Spleen (tissue), 11 donors: Measurements from ENCODE around the gene DENND10. TPM values are rescaled to one million over a fixed set of nuclear protein-coding genes. Genes with fewer than 3 reads are reported as not detected.
"Not testable (repeated sequence)": the region's sequence is repeated elsewhere in the genome, so short reads cannot be mapped to it uniquely, and the experiment has no call there.

Source experiments
- DNase-seq: peaks from one replicate; pipeline ENCODE4 v3.0.0-alpha.2; 2020
- H3K27ac ChIP-seq, 8 donors: fragments of 200-600 bp; sonication (generic) in 7 of 8; 1 replicate in 4 of 8; 2 replicates in 4 of 8; pipeline versions ENCODE4 v1.5.0 to v1.8.0; 2016 to 2021; ENCODE audit warnings: inconsistent platforms in 4 of 8, mild to moderate bottlenecking in 4 of 8, moderate library complexity in 1 of 8
- H3K27me3 ChIP-seq, 7 donors: fragments of 200-600 bp; sonication (generic) in 6 of 7; replicated peaks in 1 of 7; 1 replicate in 4 of 7; 2 replicates in 3 of 7; pipeline versions ENCODE4 v1.5.0 to v1.8.0; 2016 to 2021; ENCODE audit warnings: inconsistent platforms in 3 of 7, mild to moderate bottlenecking in 1 of 7
- H3K36me3 ChIP-seq, 6 donors: fragments of 200-600 bp; sonication (generic) in 5 of 6; 1 replicate in 4 of 6; 2 replicates in 2 of 6; pipeline versions ENCODE4 v1.5.0 to v1.8.0; 2016 to 2021; ENCODE audit warnings: inconsistent platforms in 2 of 6
- H3K4me1 ChIP-seq, 6 donors: fragments of 200-600 bp; sonication (generic) in 5 of 6; 1 replicate in 3 of 6; 2 replicates in 3 of 6; pipeline versions ENCODE4 v1.5.0 to v1.8.0; 2016 to 2021; ENCODE audit warnings: inconsistent platforms in 3 of 6
- H3K4me3 ChIP-seq, 8 donors: fragments of 200-600 bp; sonication (generic) in 7 of 8; 1 replicate in 4 of 8; 2 replicates in 4 of 8; pipeline versions ENCODE4 v1.5.0 to v1.8.0; 2016 to 2021; ENCODE audit warnings: inconsistent platforms in 4 of 8, mild to moderate bottlenecking in 4 of 8, moderate library complexity in 2 of 8
- H3K9me3 ChIP-seq, 8 donors: fragments of 200-600 bp; sonication (generic) in 7 of 8; 1 replicate in 4 of 8; 2 replicates in 4 of 8; pipeline versions ENCODE4 v1.5.0 to v1.8.0; 2016 to 2021; ENCODE audit warnings: inconsistent platforms in 4 of 8
- CTCF ChIP-seq, 11 experiments: fragments of 200-600 bp in 7 of 11; fragments of 450-650 bp in 4 of 11; sonication (generic) in 4 of 11; IDR thresholded peaks in 8 of 11; conservative IDR thresholded peaks in 3 of 11; 1 replicate in 7 of 11; 2 replicates in 4 of 11; pipeline versions ENCODE4 v1.4.0 to v1.8.0; 2016 to 2021; ENCODE audit warnings: antibody characterized with exemption in 11 of 11, inconsistent platforms in 4 of 11, mild to moderate bottlenecking in 1 of 11
- POLR2A ChIP-seq, 3 donors: fragments of 450-650 bp; IDR thresholded peaks; one replicate each; pipeline ENCODE4 v1.5.1; 2017; ENCODE audit warnings: antibody characterized with exemption in 3 of 3, mild to moderate bottlenecking in 1 of 3
- POLR2AphosphoS5 ChIP-seq, 3 donors: sonication (generic); formaldehyde crosslinking; IDR thresholded peaks; one replicate each; pipeline ENCODE4 v1.5.1; 2017; ENCODE audit warnings: antibody characterized with exemption in 3 of 3
- WGBS, 5 donors: extraction: QIAGEN DNeasy Blood & Tissue Kit in 3 of 5; methylation state at CpG; one replicate each; pipeline versions ENCODE4 v1.1.5 to v1.1.7; 2013 to 2018; 5-methylcytosine and 5-hydroxymethylcytosine counted together
- intact Hi-C: fragments of 100-400 bp; cut with DNase I; formaldehyde crosslinking; loops from one replicate; pipeline ENCODE4 v1.15.0; 2023; ENCODE audit warnings: low total_unique reads
- polyA plus RNA-seq, 3 donors: library from polyadenylated mRNA; stranded (reverse); fragments of 200-250 nt; gene quantifications; one replicate each; pipeline ENCODE4 v1.2.1, GENCODE V29; 2013
- total RNA-seq, 7 donors: library from RNA; depleted of rRNA in 3 of 7; stranded (reverse); fragments of >200 nt in 3 of 7; fragmentation: NEBNext Ultra II Directional in 4 of 7; extraction: Animal tissue kit (Norgen Biotek cat#: 25700) in 4 of 7; gene quantifications; one replicate each; pipeline versions ENCODE4 v1.1.0 to v1.2.1, GENCODE V29; 2016 to 2021
- donor health status: healthy with polysubstance abuse.
- donor health status: DM: no; HTN: no; CAD: no; lungs with moderate emphysema.
- donor health status: DM: no; HTN: no; CAD: no.
- donor health status: Bipolar disorder and iron deficiency.
- donor health status: healthy.
- donor health status: DM: no; HTN: no; CAD: no.
- donor health status: DM: yes; HTN: yes; CAD: no.

The DENND10 gene
- total and polyA plus RNA-seq, 10 donors = 11.3 to 57.0 (median 35.5) TPM

- Histone ChIP-seq H3K27me3 (no peaks in the 10 kb centered on the region), H3K27ac (no peak overlapping the region), H3K4me3 (no peak overlapping the region), H3K36me3 (no peaks in the 10 kb centered on the region), H3K4me1 (peaks cover 0 to 20% (median 5%) of the 10 kb centered on the region in 6 donors), H3K9me3 (no peaks in the 10 kb centered on the region)
- TF ChIP-seq POLR2AphosphoS5 (IDR thresholded peaks at IDR 0.05) (no peak), CTCF (IDR thresholded peaks at IDR 0.05 in 8 of 11, conservative IDR thresholded peaks at IDR 0.05 in 3 of 11) (no peak), POLR2A (IDR thresholded peaks at IDR 0.05) (no peak)
- WGBS, 5 donors = 60 to 72% (median 69%) methylated on average over 4 of the region's 4 CpGs
- intact Hi-C loops = no loop called here
- no peak for DNase-seq
These were observed 16.5 kb upstream of the DENND10 start for GRCh38 chr10:119087271-119087882.

- Histone ChIP-seq H3K4me1 (peaks cover 0 to 17% (median 5%) of the 10 kb centered on the region in 6 donors), H3K27ac (peak overlapping the region in 5 of 8 donors; percentile 27 to 83 (median 62))
These were observed 13.7 kb upstream of the DENND10 start for GRCh38 chr10:119090026-119090795.

GRCh38 chr10:119090968-119091367 lies 12.9 kb upstream of the DENND10 start:
- TF ChIP-seq POLR2AphosphoS5 (IDR thresholded peaks at IDR 0.05) (no peak), CTCF (IDR thresholded peaks at IDR 0.05 in 8 of 11, conservative IDR thresholded peaks at IDR 0.05 in 3 of 11) (no peak), POLR2A (IDR thresholded peaks at IDR 0.05) (no peak)
- Histone ChIP-seq H3K4me1 (peaks cover 0 to 17% (median 5%) of the 10 kb centered on the region in 6 donors), H3K36me3 (no peaks in the 10 kb centered on the region), H3K27me3 (no peaks in the 10 kb centered on the region), H3K27ac (peak overlapping the region in 5 of 8 donors; percentile 27 to 83 (median 62)), H3K4me3 (no peak overlapping the region), H3K9me3 (no peaks in the 10 kb centered on the region)
- intact Hi-C loops = no loop called here
- no peak for DNase-seq
- WGBS, 5 donors = 40 to 59% (median 52%) methylated on average over 5 of the region's 5 CpGs

More at GRCh38 chr10:119090026-119090795, 13.7 kb upstream of the DENND10 start:
- Histone ChIP-seq H3K36me3 (no peaks in the 10 kb centered on the region), H3K4me3 (no peak overlapping the region), H3K27me3 (no peaks in the 10 kb centered on the region), H3K9me3 (no peaks in the 10 kb centered on the region)
- WGBS, 5 donors = 76 to 90% (median 81%) methylated on average over 13 of the region's 13 CpGs
- DNase-seq = no peak
- TF ChIP-seq CTCF (IDR thresholded peaks at IDR 0.05 in 8 of 11, conservative IDR thresholded peaks at IDR 0.05 in 3 of 11) (no peak), POLR2A (IDR thresholded peaks at IDR 0.05) (no peak), POLR2AphosphoS5 (IDR thresholded peaks at IDR 0.05) (no peak)
- intact Hi-C loops = no loop called here

GRCh38 chr10:119095640-119096039 lies 8.3 kb upstream of the DENND10 start:
- Histone ChIP-seq H3K9me3 (no peaks in the 10 kb centered on the region), H3K36me3 (no peaks in the 10 kb centered on the region), H3K4me1 (peaks cover 0 to 13% (median 4%) of the 10 kb centered on the region in 6 donors), H3K4me3 (no peak overlapping the region), H3K27ac (no peak overlapping the region), H3K27me3 (no peaks in the 10 kb centered on the region)
- intact Hi-C loops = no loop called here
- no peak for DNase-seq
- TF ChIP-seq POLR2A (IDR thresholded peaks at IDR 0.05) (no peak), POLR2AphosphoS5 (IDR thresholded peaks at IDR 0.05) (no peak), CTCF (IDR thresholded peaks at IDR 0.05 in 8 of 11, conservative IDR thresholded peaks at IDR 0.05 in 3 of 11) (no peak)
- 58 to 83% (median 67%) methylated on average over 4 of the region's 4 CpGs for WGBS, 5 donors

GRCh38 chr10:119096641-119097415 lies 7.1 kb upstream of the DENND10 start:
- H3K4me3 ChIP-seq, H3K9me3 ChIP-seq, H3K27me3 ChIP-seq, H3K27ac ChIP-seq, intact Hi-C loops, H3K36me3 ChIP-seq: not testable (repeated sequence)
- peaks cover 0 to 15% (median 2%) of the 10 kb centered on the region in 6 donors for H3K4me1 ChIP-seq
- DNase-seq = peak; percentile 45
- 93 to 97% (median 94%) methylated on average over 12 of the region's 12 CpGs for WGBS, 5 donors
